Limb (tissue), 2 donors: ENCODE measurements around the gene CD86.
A peak's percentile ranks its signal among the peaks of the same experiment; 100 is the strongest.

ENCODE experiments used
- DNase-seq, 2 donors: peaks; one replicate each; pipeline ENCODE4 v3.0.0-alpha.2; 2016; ENCODE audit errors: extremely low spot score in 2 of 2

The CD86 gene

DNA sequence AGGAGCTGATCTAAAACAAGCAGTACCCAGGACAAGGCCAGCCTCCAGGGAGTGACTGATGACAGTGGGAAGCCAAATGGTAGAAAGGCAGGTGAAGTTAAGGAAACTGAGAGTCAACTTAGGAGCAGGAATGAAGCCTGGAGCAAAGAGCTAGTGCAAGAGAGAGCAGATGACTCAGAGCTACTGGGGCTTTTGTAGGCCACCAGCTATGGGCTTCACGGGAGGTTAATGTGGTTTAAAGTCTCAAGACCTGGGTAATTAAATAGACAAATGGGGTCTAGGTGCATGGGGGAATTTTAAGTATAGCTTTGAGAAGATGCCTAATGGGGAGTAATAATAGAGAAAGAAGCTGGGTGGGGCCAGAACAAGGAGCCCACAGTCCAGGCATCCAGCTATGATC, 3.1 kb downstream of the CD86 start:
- no peak for DNase-seq

DNA sequence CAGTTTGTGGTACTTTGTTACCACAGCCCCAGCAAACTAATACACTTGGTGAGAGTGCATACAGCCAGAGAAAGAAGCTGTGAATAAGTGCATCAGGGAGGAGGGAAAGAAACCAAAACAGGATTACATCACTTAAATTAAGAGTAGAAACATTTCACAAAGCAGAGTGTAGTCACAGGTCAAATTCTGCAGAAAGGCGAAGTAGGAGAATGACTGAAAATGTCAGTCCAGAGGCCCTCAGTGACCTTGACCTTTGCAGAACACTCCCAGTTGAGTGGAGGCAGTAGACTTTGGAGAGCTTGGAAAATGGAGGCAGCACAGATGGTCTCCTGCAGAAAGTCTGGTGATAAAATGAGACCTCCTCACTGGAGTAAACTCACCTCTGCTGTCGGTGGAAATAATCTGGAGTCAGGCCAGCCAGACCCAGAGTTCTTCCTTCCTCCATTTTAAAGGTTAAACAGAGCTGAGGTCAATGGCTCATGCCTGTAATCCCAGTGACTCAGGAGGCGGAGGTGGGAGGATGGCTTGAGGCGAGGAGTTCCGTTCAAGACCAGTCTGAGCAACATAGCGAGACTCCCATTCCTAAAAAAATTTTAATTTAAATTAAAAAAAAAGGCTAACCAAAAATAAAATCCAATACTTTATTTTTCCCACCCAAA, 5.0 kb downstream of the CD86 start:
- no peak for DNase-seq

DNA sequence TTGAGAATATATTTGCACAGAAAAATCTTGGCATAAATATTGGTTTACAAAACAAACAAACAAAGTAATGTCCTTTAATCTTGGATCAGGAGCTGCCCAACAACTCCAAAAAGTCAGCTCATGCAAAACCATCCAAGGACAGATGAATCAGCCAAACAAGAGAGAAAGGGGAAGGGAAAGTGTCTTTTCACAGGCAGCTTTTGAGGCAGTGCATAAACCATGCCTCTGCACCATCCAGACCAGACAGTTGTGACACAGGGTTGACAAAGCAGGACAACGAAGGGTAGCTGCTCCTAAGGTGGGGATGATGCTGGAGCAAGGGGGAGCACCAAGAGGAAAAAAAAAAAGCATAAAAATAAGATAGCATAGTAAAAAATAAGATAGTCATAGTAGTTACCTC, 8.7 kb downstream of the CD86 start:
- DNase-seq = no peak

DNA sequence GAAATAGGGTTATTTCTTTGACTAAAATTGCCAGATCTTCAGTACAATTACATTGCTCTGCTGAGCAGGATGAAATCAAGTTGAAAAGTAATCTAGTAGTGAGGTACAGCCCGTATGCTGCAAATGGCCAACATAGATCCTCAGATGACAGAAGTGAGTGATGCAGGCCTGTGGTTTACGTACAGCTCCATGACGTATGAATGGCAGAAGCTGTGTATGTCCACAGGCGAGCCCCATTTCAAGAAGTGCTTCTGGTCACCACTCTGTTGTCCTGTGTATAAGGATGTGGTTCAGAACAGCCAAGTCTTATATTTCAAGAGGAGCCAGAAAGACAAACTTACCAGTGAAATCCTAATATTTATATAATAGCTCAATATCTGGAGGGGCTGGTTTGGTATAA, 9.2 kb downstream of the CD86 start:
- no peak for DNase-seq

DNA sequence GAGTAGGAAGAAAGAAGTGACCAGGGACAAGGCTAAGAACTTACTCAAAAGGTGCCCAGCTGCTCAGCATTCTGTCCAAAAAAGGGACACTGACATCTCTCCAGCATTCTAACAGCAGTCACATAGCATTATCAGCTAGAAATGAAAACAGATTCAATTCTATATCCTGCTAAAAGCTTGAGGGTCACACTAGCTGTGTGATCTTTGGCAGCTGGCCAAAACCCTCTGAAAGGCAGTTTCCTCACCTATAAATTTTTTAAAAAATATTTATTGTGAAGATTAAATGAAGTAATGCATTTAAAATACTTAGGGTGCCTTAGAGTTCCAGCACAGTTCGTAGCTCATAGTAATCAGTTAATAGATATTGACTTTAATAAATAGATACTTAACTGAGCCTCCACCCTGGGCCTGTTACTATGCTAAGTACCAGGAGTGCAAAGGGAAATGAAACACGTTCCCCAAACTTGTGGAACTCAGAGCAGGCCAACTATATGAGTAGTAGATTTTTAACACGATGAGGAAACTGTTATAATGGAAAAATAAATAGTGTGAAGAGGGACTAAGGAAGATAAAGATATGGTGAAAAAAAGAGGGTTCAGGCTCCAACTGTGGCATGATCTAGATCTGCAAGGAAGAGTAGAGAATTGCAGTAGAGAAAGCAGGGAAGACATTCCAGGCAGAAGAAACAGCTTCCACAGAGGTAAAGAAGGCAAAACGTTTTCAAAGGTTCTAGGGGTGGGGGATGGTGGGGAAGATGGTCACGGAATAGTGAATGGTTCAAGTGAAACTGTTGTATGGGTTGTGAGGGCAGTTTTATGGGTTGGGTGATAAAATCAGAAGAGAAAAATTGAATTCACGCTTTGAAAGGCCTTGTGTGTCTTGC, 11.4 kb downstream of the CD86 start:
- DNase-seq = no peak

DNA sequence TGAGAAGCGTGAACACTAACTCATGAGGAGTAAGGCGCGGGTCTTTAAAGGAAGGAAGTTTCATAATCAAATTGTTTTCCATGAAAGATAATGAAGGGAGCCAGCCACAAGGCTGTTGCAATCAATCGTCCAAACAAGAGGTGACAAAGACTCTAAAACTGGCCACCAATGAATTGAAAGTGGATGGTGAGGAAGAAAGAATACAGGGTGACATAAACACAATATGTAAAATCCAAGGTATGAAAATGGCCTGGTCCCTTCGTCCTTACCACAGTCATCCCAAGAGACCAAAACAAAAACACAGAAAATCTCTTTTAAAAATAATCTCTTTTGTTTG, 12.0 kb downstream of the CD86 start:
- no peak for DNase-seq

DNA sequence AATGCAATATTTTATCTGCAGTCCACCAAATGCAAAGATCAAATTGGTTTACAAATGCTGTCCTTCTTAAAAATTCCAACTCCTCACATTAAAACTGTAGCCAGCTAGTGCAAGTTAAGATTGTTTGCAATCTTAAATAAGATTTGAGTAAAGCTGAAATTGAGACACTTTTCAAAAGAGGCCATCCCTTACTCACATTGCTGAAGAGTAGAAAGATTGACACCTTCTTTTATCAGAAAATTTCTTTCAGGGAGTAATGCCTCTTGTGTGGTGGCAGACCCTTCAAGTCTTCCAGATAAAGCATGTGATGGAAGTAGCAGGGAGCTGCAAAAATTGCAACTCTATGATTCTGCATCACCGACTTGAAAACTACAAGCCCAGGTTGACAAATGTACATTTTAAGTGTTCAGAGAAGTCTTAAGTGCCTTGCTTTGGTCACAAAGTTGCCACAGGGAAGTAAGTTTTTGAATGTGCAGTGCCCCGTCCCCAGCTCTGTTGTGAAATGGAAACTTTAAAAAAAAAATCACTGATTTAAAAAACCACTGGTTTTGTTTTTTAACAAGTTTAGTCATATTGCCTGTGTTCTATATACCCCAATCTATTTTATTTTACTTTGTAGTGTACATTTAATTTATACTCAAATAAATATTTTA, 12.6 kb downstream of the CD86 start:
- no peak for DNase-seq

DNA sequence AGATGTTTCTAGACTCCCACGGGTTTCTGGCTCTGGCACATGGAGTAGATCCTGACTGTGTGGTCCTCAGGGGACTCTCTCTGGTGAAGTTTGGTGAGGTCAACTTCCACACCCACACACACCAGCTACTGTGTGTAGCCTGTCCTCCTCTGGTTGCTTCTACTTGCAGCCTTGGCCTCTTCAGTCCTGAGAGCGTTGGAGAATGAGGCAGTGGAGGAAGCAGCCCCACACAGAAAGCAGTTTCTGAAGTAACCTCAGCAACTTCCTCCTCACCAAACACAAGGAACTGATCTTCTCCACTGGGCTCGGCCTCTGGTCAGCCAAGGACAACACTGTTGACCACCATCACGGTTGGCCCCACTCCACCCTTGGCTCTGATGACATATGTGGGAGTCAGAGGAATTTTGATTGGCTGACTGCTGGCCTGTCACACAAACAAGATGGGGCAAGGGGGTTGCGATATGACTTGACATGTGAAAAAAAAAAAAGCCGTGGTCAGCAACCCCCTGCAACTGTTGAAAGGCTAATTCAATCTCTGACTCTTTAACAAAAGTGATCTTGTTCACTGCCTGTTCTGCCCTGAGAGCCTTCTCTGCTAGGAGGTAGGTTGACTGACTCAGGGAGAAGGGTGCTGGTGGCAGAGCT, 19.6 kb downstream of the CD86 start:
- DNase-seq = no peak

DNA sequence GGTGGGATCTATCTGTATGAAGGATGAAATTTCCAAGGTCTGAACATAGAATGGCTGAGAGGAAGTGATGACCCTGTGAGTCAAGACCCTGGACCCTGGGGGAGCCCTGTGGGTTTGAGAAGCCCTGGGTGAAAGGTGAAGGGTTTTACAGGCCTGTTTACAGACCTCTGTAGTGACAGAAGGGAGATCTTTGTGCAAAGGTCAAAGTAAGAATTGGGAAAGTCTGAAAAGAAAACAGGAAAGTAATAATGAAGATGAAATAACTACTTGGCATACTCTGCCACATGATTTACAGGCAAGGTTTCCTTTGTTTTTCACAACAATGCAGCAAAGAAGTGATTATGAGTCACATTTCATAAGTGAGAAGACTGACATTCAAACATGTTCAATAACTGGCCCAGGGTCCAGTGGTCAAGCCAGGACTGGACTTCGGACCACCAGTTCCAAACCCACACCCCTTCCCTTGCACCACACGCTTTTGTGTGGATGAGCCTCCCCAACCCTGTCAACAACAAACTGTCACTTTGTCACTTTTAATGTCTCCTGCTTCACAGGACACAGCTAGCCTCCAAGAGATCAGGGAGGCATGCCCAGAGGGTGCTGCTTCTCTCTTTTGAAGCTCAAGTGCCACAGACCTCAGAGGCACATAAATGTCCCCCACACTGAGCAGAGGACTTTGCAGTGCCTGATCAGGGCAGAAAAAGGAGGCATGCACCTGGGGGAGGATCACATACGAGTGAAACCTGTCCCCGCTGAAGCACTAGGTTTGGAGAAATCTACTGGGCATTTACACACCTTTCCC, 21.5 kb downstream of the CD86 start:
- no peak for DNase-seq

DNA sequence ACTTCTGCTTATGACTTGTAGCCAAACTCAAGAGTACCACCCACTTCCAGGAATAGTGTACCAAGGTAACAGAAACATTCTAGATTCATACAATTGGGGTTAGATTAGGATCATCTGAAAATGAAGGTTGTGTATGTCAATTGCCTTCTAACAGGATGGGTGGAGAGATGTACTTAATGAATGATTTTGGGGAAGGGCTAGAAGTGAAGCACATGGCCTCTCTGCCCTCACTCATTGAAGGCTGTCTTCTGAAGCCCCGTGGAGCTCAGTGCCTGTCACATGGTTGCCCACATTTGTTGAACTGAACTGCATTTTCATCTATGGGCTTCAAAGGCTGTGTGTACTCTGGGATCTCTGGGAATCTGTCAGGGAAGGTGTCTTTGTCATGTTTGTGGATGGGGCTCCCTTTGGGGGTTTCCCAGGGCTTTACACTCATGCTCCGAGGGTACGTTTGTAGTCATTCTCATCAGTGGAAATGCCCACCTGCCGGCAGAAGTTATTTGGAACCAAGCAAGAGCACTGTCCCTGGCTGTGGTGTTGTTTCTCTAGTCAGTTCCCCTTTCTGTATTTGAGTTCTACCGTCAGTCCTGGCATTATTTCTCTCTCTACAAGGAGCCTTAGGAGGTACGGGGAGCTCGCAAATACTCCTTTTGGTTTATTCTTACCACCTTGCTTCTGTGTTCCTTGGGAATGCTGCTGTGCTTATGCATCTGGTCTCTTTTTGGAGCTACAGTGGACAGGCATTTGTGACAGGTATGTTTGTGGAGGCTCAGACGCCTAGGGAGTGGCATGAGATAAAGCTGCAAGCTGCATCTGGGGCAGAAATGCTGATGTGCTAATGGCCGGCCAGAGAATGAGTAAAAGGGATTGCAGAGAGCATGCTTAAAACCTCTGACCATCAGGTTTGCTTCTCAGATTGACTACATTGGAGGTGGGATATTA, 22.4 kb downstream of the CD86 start:
- no peak for DNase-seq

DNA sequence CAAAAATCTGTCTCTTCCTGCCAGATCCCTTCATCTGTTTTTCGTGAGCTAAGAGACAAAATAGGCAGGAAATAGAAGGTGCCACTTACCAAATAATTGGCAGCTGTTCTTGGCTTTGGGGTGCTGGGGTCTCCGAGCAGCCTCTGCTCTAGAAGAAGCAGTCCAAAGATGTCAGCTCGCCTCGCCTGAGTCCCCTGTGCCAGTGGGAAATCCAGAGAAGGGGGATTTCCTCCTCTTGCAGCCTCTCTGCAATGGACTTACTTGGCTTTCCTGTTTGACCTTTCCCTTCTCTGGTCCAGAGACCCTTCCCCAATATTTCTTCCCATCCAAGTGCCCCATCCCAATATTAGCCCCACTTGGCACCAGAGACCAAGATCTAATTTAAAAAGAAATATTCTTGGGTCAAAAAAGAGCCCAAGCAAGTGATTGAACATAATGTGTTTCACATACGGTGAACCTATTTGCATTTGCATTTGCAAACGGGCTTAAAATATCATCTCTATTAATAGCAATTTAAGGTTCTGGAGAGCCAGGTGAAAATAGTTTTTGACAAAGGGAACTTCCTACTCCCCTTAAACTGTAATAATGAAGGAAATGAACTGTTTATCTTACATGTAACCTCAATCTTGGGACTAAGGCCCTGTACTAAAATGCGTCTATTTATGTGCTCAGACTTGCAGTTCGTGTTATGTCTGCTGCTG, 23.2 kb downstream of the CD86 start:
- DNase-seq = no peak

DNA sequence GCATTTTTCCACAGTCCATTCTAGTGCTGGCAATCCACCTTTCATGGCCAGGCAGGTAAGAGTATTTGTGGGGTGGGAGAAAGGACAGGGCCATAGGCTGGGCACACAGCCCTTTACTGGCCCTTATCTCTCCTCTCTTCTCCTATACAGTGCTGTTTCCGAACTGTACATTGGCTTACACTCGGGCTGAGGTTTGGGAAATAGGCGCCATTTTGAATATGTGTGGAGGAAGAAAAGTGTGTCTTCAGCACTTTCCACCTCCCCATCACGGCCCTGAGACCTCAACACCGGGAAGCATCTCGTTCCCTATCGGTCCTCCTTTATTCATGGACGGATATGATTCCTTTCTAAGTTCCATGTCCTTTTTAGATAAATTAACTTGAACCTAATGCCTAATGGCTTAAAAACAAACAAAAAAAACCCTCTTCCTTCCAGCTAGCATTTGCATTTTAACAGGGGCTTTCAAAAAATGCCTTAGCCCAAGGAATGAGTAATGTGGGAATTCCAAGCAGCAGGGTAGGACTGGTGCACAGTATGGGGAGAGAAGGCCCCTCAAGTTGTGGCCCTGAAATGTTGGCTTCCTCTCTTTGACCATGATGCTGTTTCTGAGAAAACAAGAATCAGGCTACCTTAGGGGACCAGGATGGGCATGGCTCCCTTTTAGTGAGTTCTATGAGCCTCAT, 24.5 kb downstream of the CD86 start:
- DNase-seq = no peak

DNA sequence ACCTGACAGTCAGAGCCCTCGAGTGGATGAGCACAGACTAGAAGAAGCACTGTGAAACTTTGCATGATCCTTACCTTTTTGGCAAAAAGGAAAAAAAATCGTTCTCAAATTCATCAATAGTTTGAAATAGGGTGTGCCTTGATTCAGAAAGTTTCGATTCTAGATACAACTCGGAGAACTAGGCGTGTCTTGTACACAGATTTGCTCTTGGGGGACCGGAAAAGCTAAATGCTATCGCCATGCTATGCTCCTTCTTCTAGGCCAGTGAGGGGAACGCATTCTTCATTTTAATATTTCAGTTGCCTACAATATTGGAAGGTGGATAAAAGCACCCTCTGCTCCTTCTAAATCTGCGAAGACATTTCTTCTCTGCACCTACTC, 25.0 kb downstream of the CD86 start:
- no peak for DNase-seq

DNA sequence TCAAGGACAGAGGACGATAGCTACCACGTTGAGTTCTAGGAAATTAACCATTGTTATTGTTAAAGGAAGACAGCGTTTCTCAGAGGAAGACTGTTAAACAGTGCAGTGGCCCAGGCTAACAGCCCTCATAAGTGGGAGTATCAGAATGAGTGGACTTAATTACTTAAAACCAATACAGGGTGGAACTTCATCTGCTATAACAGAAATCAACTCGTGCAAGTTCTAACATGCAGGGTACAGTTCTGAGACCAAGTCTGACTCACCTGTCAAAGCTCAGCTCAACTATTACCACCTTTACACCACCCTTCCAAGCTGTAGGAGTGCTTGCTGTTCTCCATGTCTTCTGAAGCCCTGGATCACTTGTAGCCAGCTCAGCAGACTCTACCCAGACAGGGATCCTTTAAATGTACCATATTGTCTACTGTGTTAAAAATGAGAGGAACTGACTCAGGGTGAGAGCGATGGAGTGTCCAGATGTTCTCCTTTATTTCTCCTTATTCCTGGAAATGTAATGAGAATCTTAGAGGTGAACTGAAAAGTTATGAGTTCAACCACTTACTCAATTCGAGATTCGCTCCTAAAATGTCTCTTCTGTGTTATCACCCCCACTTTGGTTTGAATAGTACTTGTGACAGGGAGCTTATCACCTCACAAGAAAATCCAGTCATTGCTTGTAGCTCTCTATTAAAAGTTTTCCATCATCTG, 26.5 kb downstream of the CD86 start:
- DNase-seq = no peak

DNA sequence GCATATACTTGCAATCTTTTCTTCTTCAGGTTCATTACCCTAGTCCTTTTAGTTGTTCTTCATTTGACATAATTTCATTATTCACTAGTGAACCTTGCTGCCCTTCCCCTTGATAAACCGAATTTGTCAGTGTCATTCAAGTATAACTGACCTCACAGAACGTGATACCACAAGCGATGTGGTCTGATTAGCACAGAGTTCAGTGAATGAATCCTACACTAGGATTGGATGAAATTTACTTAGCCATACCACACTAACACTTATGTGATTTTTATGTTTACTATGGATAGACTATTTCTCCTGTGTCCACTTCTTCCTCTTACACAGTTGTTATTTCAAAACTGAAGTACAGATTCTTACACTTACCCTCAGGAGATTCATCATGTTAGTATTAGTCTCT, 27.2 kb downstream of the CD86 start:
- DNase-seq = no peak

DNA sequence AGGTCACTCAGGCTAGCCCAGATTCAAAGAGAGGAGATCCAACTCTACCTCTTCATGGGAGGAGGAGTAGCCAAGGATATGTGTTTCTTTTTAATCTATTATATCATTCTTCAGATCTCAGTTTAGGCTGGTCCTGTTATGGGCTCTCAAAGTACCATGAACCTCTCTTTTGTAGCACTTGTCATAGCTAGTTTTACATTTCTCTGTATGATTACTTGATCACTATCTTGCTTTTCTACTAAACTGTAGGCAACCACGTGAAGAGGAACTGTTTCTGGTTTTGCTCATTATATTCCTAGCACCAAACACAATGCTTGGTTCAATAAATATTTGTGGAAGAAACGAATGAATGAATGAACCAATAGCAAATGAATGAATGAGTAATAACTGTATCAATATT, 29.6 kb downstream of the CD86 start:
- no peak for DNase-seq

DNA sequence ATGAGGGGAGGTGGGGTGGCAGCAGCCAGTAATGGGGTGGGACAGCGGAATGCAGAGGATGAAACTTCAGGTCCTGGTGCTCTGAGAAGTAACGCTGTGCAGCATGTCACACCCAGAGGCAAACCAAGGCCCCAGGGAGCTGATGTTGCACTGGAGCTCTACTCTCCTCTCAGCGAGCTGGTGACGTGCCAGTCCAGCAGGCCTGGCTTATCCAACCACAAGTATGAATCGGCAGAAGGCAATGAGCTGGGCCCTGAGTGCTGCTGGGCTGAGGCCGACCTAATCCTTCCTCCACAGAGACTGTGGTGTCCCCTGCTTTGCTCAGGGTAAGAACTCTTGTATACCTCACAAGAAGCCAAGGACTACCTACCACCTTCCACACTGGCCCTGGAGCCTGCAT, 30.5 kb downstream of the CD86 start:
- DNase-seq = no peak

DNA sequence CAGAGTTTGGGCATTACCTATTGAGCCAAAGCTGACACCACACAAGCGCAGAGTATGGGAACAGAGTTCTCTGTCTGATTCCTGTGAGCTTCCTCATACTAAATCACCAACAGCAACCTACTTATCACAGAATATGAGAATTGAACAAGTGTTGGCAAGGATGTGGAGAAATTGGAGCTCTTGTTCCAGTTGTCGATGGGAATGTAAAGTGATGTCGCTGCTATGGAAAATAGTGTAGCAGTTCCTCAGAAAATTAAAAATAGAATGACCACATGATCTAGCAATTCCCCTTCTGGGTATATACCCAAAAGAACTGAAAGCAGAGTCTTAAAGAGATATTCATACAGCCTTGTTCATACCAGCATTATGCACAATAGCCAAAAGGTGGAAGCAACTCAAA, 33.4 kb downstream of the CD86 start:
- peak in 1 of 2 donors; percentile 26 for DNase-seq
